Measurements from ENCODE around the gene TXNDC17. TPM values are rescaled to one million over a fixed set of nuclear protein-coding genes. Genes with fewer than 3 reads are reported as not detected.

The TXNDC17 gene
- total and polyA plus RNA-seq, 2 of the 8 experiments (the other 6 are each of a cell fraction or from before 2014, with no cell fraction given), result 182 to 410 TPM

- CTCF ChIA-PET (ENCODE audit: partially characterized antibody), result interaction anchor here (0.9 to 4.8 kb wide), 8 partner anchors 9 to 242 kb away, joined by 3 to 41 read pairs (median 4); partner anchors contain the start of gene SLC13A5
- POLR2A ChIA-PET (ENCODE audit: partially characterized antibody), result interaction anchor here (1.4 kb wide), 1 partner anchor 29 kb away, joined by 4 read pairs; a partner anchor contains a TSS
- DNase-seq (ENCODE audit: low read depth in 1 of 2, low spot score in 2 of 2), result no peak
These were observed 28.0 kb downstream of the TXNDC17 start for GRCh38 chr17:6668727-6669425.

More at GRCh38 chr17:6668727-6669425, 28.0 kb downstream of the TXNDC17 start:
- Histone ChIP-seq H2BK15ac (ENCODE audit: low read length) (no peak overlapping the region), H3K4me1 (replicated peaks in 1 of 4; ENCODE audit: control insufficient read depth in 3 of 4, insufficient read depth in 4 of 4, low read length in 3 of 4) (peaks cover 0 to 2% (median 1%) of the 10 kb centered on the region in 4 experiments; a peak in 1 of 7 replicates), H3K4me2 (ENCODE audit: insufficient read depth in 1 of 2, low read depth in 2 of 2, low read length in 2 of 2) (no peak overlapping the region), H2AK5ac (ENCODE audit: low read depth, low read length) (no peak overlapping the region), H3K9me3 (ENCODE audit: insufficient read depth in 2 of 2, low read depth in 1 of 2, low read length in 1 of 2) (no peaks in the 10 kb centered on the region), H3K27me3 (replicated peaks in 1 of 4; ENCODE audit: control insufficient read depth in 3 of 4, extremely low read depth in 1 of 4, insufficient read depth in 3 of 4, low read length in 3 of 4) (peaks cover 0 to 6% (median 4%) of the 10 kb centered on the region in 4 experiments; a peak in 2 of 7 replicates), H3K14ac (ENCODE audit: insufficient read length) (no peak overlapping the region), H3K23me2 (ENCODE audit: low read depth, low read length) (no peaks in the 10 kb centered on the region), H4K8ac (ENCODE audit: extremely low read depth, insufficient read depth, low read length) (no peak overlapping the region), H3K56ac (replicated peaks; ENCODE audit: insufficient read length, low read depth, low read length) (no peak overlapping the region), H2BK12ac (ENCODE audit: low read depth, low read length) (no peak overlapping the region), H3K4ac (replicated peaks; ENCODE audit: insufficient read length, low read depth, low read length) (no peak overlapping the region), H4K91ac (replicated peaks; ENCODE audit: insufficient read length, low read length) (no peak overlapping the region), H3K79me2 (ENCODE audit: control insufficient read depth in 1 of 2, insufficient read depth in 2 of 2, low read length in 2 of 2) (no peaks in the 10 kb centered on the region), H3K4me3 (ENCODE audit: extremely low read depth in 1 of 4, insufficient read depth in 2 of 4, low read depth in 3 of 4, low read length in 4 of 4) (no peak overlapping the region), H3K9ac (replicated peaks in 1 of 4; ENCODE audit: extremely low read depth in 1 of 4, low read depth in 3 of 4, low read length in 3 of 4) (no peak overlapping the region), H3K23ac (ENCODE audit: insufficient read length) (no peak overlapping the region), H2BK5ac (ENCODE audit: low read depth, low read length) (no peak overlapping the region), H3K79me1 (ENCODE audit: low read depth, low read length) (no peaks in the 10 kb centered on the region), H2BK20ac (ENCODE audit: low read length) (no peak overlapping the region), H2AFZ (ENCODE audit: low read length) (no peak overlapping the region), H4K5ac (ENCODE audit: insufficient read length, low read depth, low read length) (no peak overlapping the region), H2BK120ac (replicated peaks; ENCODE audit: low read depth, low read length) (no peak overlapping the region), H3K18ac (ENCODE audit: extremely low read depth, low read length) (no peak overlapping the region), H3K27ac (ENCODE audit: low read depth, low read length) (no peak overlapping the region), H3K36me3 (ENCODE audit: control insufficient read depth in 2 of 4, insufficient read depth in 4 of 4, low read length in 3 of 4) (no peaks in the 10 kb centered on the region), H4K20me1 (replicated peaks in 1 of 2; ENCODE audit: control insufficient read depth in 1 of 2, insufficient read depth in 2 of 2, low read length in 2 of 2) (peaks cover 0 to 2% of the 10 kb centered on the region in 2 experiments)
- no peak for FAIRE-seq
- TF ChIP-seq SIN3A (conservative IDR thresholded peaks at IDR 0.05 in 1 of 2, IDR thresholded peaks at IDR 0.05 in 1 of 2; ENCODE audit: low read depth in 1 of 2, low read length in 2 of 2), result no peak
- no peak for TF ChIP-seq CHD2 (IDR thresholded peaks at IDR 0.05; ENCODE audit: low read length)
- 91% methylated on average over 14 of the region's 14 CpGs; no CpG with 5 or more reads in 1 of the 2 experiments for WGBS, 2 experiments (ENCODE audit: extremely low coverage in 1 of 2, insufficient coverage in 1 of 2, insufficient read length in 1 of 2, insufficient replicate concordance in 2 of 2, low coverage in 1 of 2, low lambda C conversion rate in 2 of 2, missing lambda C conversion rate in 1 of 2)
